ENCODE results near the gene SLC9A8. TPM values are rescaled to one million over a fixed set of nuclear protein-coding genes. Genes with fewer than 3 reads are reported as not detected.

Gene SLC9A8
- total and polyA plus RNA-seq, 2 donors (not counting 3 experiments of a cell fraction or from before 2014, with no cell fraction given), result 5.1 to 14.4 TPM

GRCh38 chr20:49904440-49905214, 92.0 kb downstream of the SLC9A8 start:
- intact Hi-C loops (cut with micrococcal nuclease), result no loop called here
- FAIRE-seq (no peak), DNase-seq (ENCODE audit: low read depth, low spot score) (no peak)
- Histone ChIP-seq H2AFZ (ENCODE audit: low read depth, low read length) (no peak overlapping the region), H3K9me3 (replicated peaks; ENCODE audit: control insufficient read depth, insufficient read depth, low read length) (no peaks in the 10 kb centered on the region), H3K36me3 (ENCODE audit: control insufficient read depth in 2 of 2, extremely low read depth in 1 of 2, insufficient read depth in 2 of 2, low read length in 2 of 2) (peaks cover 4 to 29% of the 10 kb centered on the region in 2 experiments), H3K9me1 (replicated peaks; ENCODE audit: control insufficient read depth, extremely low read depth, insufficient read depth, low read length) (no peaks in the 10 kb centered on the region), H3K79me2 (ENCODE audit: control insufficient read depth, insufficient read depth, low read length) (no peaks in the 10 kb centered on the region), H3K27me3 (ENCODE audit: control insufficient read depth in 2 of 2, insufficient read depth in 2 of 2, low read length in 2 of 2) (no peaks in the 10 kb centered on the region), H4K20me1 (replicated peaks; ENCODE audit: control insufficient read depth, extremely low read depth, insufficient read depth, low read length) (no peaks in the 10 kb centered on the region), H3K9ac (replicated peaks; ENCODE audit: extremely low read depth, insufficient read depth, low read length) (no peak overlapping the region), H3K27ac (ENCODE audit: insufficient read depth, low read depth, low read length) (no peak overlapping the region), H3K4me1 (ENCODE audit: control insufficient read depth, extremely low read depth, insufficient read depth, low read length) (no peaks in the 10 kb centered on the region), H3K4me3 (replicated peaks in 1 of 3; ENCODE audit: insufficient read depth in 1 of 3, low read depth in 1 of 3, low read length in 3 of 3) (no peak overlapping the region), H3K4me2 (ENCODE audit: insufficient read depth, low read length) (no peak overlapping the region)
- ChIA-PET POLR2A (no interaction called here), CTCF (interaction anchor here (0.9 to 6.7 kb wide), 4 partner anchors 12 to 74 kb away, joined by 3 to 60 read pairs (median 4); no protein-coding TSS in a partner anchor)
- no TSS peak for BruUV-seq (replicated peaks)
- dilution Hi-C loops (cut with MboI; ENCODE audit: extremely low pct_ligation_motif_present, low sequenced_read_pairs), result no loop called here
- TF ChIP-seq MAX (IDR thresholded peaks at IDR 0.05; ENCODE audit: insufficient read depth, insufficient read length), result no peak
- TF ChIP-seq JUN (IDR thresholded peaks at IDR 0.05; ENCODE audit: borderline replicate concordance, insufficient read depth, insufficient read length, low read depth), result no peak
- no peak for TF ChIP-seq FOS (IDR thresholded peaks at IDR 0.05; ENCODE audit: borderline replicate concordance, insufficient read depth, low read length)
- TF ChIP-seq CTCF (IDR thresholded peaks at IDR 0.05; ENCODE audit: extremely low read depth in 1 of 2, insufficient read depth in 1 of 2, low read depth in 1 of 2, low read length in 2 of 2), result no peak
- TF ChIP-seq GATA2 (IDR thresholded peaks at IDR 0.05; ENCODE audit: insufficient read depth, insufficient read length, low read depth, low read length), result no peak
- no peak for TF ChIP-seq EZH2 (IDR thresholded peaks at IDR 0.05; ENCODE audit: borderline replicate concordance, low read depth, low read length, severe bottlenecking)
- no peak for TF ChIP-seq POLR2AphosphoS5 (IDR thresholded peaks at IDR 0.05; ENCODE audit: insufficient read depth, low read depth, low read length)
- TF ChIP-seq MYC (IDR thresholded peaks at IDR 0.05; ENCODE audit: low read depth, low read length), result no peak
- no peak for TF ChIP-seq POLR2A (IDR thresholded peaks at IDR 0.05; ENCODE audit: low read depth, low read length)

Data from endothelial cell of umbilical vein (primary cell).